Endothelial cell of umbilical vein (primary cell): Measurements from ENCODE around the gene MAJIN. TPM values are rescaled to one million over a fixed set of nuclear protein-coding genes. Genes with fewer than 3 reads are reported as not detected.

Experiments used
- BruUV-seq: library from RNA; stranded (reverse); fragments of 400-500 nt; replicated peaks from 2 replicates; lab custom pipeline; 2021; lab: Mats Ljungman, UMichigan
- CTCF ChIA-PET: fragments of 300-600, 350-600 bp; sonication (Branson Sonifier 250); formaldehyde crosslinking; loops from one replicate; lab custom pipeline; 2021; ENCODE audit warnings: antibody characterized with exemption, inconsistent platforms; lab: Charles Lee
- POLR2A ChIA-PET: fragments of 300-600, 350-600 bp; sonication (Branson Sonifier 250); formaldehyde crosslinking; loops from one replicate; lab custom pipeline; 2021; ENCODE audit warnings: antibody characterized with exemption, inconsistent platforms; lab: Charles Lee
- DNase-seq: peaks from one replicate; pipeline ENCODE4 v3.0.0-alpha.2; 2011; ENCODE audit warnings: low read depth, low spot score
- FAIRE-seq: peaks from 2 replicates; lab custom pipeline; 2011; peaks lifted over from hg19 to GRCh38; lab: Jason Lieb, UNC
- H2AFZ ChIP-seq: 2 replicates; pipeline ENCODE4 v1.6.0; 2012; ENCODE audit warnings: low read depth, low read length, control low read depth, inconsistent platforms
- H3K27ac ChIP-seq: 2 replicates; pipeline ENCODE4 v1.5.1; 2011; ENCODE audit warnings: low read depth, mild to moderate bottlenecking, control low read depth, low read length, moderate library complexity; ENCODE audit not compliant: insufficient read depth
- H3K27me3 ChIP-seq, 2 experiments: 2 replicates each; pipeline versions ENCODE4 v1.6.0 to v1.6.1; 2011; ENCODE audit warnings: low read length in 2 of 2, mixed read lengths in 1 of 2; ENCODE audit not compliant: control insufficient read depth in 2 of 2, insufficient read depth in 2 of 2
- H3K36me3 ChIP-seq, 2 experiments: 2 replicates in 1 of 2; 3 replicates in 1 of 2; pipeline ENCODE4 v1.5.1; 2011; ENCODE audit warnings: low read length in 2 of 2, mild to moderate bottlenecking in 1 of 2, moderate library complexity in 1 of 2; ENCODE audit not compliant: control insufficient read depth in 2 of 2, insufficient read depth in 2 of 2; ENCODE audit errors: extremely low read depth in 1 of 2
- H3K4me1 ChIP-seq: 3 replicates; pipeline ENCODE4 v1.5.1; 2011; ENCODE audit warnings: mild to moderate bottlenecking, low read length; ENCODE audit not compliant: control insufficient read depth, insufficient read depth; ENCODE audit errors: extremely low read depth
- H3K4me2 ChIP-seq: 2 replicates; pipeline ENCODE4 v1.6.1; 2011; ENCODE audit warnings: low read length, control low read depth, mixed read lengths; ENCODE audit not compliant: insufficient read depth
- H3K4me3 ChIP-seq, 3 experiments: fragments of 200-600 bp in 1 of 3; sonication (generic), shearing (Covaris generic) in 1 of 3; replicated peaks in 1 of 3; 2 replicates each; pipeline ENCODE4 v1.5.1; 2011 to 2016; ENCODE audit warnings: control low read depth in 3 of 3, low read length in 3 of 3, mild to moderate bottlenecking in 2 of 3, inconsistent platforms in 1 of 3, low read depth in 1 of 3, moderate library complexity in 1 of 3; ENCODE audit not compliant: insufficient read depth in 1 of 3
- H3K79me2 ChIP-seq: 2 replicates; pipeline ENCODE4 v1.6.0; 2012; ENCODE audit warnings: low read length, inconsistent platforms; ENCODE audit not compliant: control insufficient read depth, insufficient read depth
- H3K9ac ChIP-seq: replicated peaks from 2 replicates; pipeline ENCODE3; 2011; ENCODE audit warnings: low read length, control low read depth; ENCODE audit not compliant: insufficient read depth; ENCODE audit errors: extremely low read depth
- H3K9me1 ChIP-seq: replicated peaks from 3 replicates; pipeline ENCODE4 v1.6.0; 2011; ENCODE audit warnings: mild to moderate bottlenecking, low read length; ENCODE audit not compliant: control insufficient read depth, insufficient read depth; ENCODE audit errors: extremely low read depth
- H3K9me3 ChIP-seq: replicated peaks from 2 replicates; pipeline ENCODE4 v1.5.1; 2012; ENCODE audit warnings: low read length, inconsistent platforms; ENCODE audit not compliant: control insufficient read depth, insufficient read depth
- H4K20me1 ChIP-seq: replicated peaks from 2 replicates; pipeline ENCODE3; 2011; ENCODE audit warnings: mild to moderate bottlenecking, low read length; ENCODE audit not compliant: control insufficient read depth, insufficient read depth; ENCODE audit errors: extremely low read depth
- EZH2 ChIP-seq: IDR thresholded peaks from 2 replicates; pipeline ENCODE4 v1.6.1; 2012; ENCODE audit warnings: borderline replicate concordance, low read depth, mild to moderate bottlenecking, moderate library complexity, low read length, inconsistent platforms; ENCODE audit not compliant: severe bottlenecking
- FOS ChIP-seq: IDR thresholded peaks from 2 replicates; pipeline ENCODE4 v1.6.1; 2011; ENCODE audit warnings: mild to moderate bottlenecking, low read length, moderate library complexity, borderline replicate concordance; ENCODE audit not compliant: insufficient read depth
- GATA2 ChIP-seq: IDR thresholded peaks from 2 replicates; pipeline ENCODE4 v1.7.0; 2011; ENCODE audit warnings: low read depth, mild to moderate bottlenecking, moderate library complexity, mixed read lengths, low read length; ENCODE audit not compliant: insufficient read length, insufficient read depth
- JUN ChIP-seq: IDR thresholded peaks from 2 replicates; pipeline ENCODE4 v1.6.1; 2011; ENCODE audit warnings: borderline replicate concordance, low read depth; ENCODE audit not compliant: insufficient read length, insufficient read depth
- MYC ChIP-seq: IDR thresholded peaks from one replicate; pipeline ENCODE4 v1.6.1; 2011; ENCODE audit warnings: mild to moderate bottlenecking, low read depth, low read length
- POLR2A ChIP-seq: IDR thresholded peaks from 2 replicates; pipeline ENCODE4 v1.6.1; 2012; ENCODE audit warnings: low read depth, mild to moderate bottlenecking, control low read depth, low read length
- POLR2AphosphoS5 ChIP-seq: IDR thresholded peaks from 2 replicates; pipeline ENCODE4 v1.6.1; 2012; ENCODE audit warnings: low read depth, mild to moderate bottlenecking, control low read depth, low read length, moderate library complexity; ENCODE audit not compliant: insufficient read depth
- dilution Hi-C: fragments of 300-500 bp; cut with MboI; formaldehyde crosslinking; loops from one replicate; pipeline ENCODE4 v1.15.0; 2019; ENCODE audit warnings: low sequenced_read_pairs; ENCODE audit not compliant: extremely low pct_ligation_motif_present
- intact Hi-C: fragments of 100-400 bp; cut with micrococcal nuclease; formaldehyde crosslinking; loops from one replicate; pipeline ENCODE4 v1.10.0; 2022
- polyA plus RNA-seq, 4 experiments: library from polyadenylated mRNA; depleted of rRNA in 3 of 4; stranded (reverse) in 3 of 4; unstranded in 1 of 4; fragments of >200 nt; gene quantifications; 2 replicates each; pipeline versions ENCODE4 v1.2.1 to v1.2.3, GENCODE V29; 2011 to 2012; ENCODE audit warnings: missing spikeins in 1 of 4
- total RNA-seq: library from RNA; stranded (reverse); gene quantifications from 2 replicates; pipeline ENCODE4 v1.2.3, GENCODE V29; 2021
- TF ChIP-seq, protein P1 (sequence below), 2 donors: IDR thresholded peaks; 1 replicate in 1 of 2; 2 replicates in 1 of 2; pipeline ENCODE4 v1.5.1; 2011; ENCODE audit warnings: low read length in 2 of 2, mild to moderate bottlenecking in 2 of 2, moderate library complexity in 2 of 2, control low read depth in 1 of 2, inconsistent platforms in 1 of 2, low read depth in 1 of 2; ENCODE audit not compliant: insufficient read depth in 1 of 2; ENCODE audit errors: extremely low read depth in 1 of 2
- TF ChIP-seq, protein P2 (sequence below): IDR thresholded peaks from 2 replicates; pipeline ENCODE4 v1.6.1; 2011; ENCODE audit not compliant: insufficient read depth, insufficient read length

The MAJIN gene
- total and polyA plus RNA-seq, 2 donors (not counting 3 experiments of a cell fraction or from before 2014, with no cell fraction given) = 0.07 TPM; not detected in 1

DNA sequence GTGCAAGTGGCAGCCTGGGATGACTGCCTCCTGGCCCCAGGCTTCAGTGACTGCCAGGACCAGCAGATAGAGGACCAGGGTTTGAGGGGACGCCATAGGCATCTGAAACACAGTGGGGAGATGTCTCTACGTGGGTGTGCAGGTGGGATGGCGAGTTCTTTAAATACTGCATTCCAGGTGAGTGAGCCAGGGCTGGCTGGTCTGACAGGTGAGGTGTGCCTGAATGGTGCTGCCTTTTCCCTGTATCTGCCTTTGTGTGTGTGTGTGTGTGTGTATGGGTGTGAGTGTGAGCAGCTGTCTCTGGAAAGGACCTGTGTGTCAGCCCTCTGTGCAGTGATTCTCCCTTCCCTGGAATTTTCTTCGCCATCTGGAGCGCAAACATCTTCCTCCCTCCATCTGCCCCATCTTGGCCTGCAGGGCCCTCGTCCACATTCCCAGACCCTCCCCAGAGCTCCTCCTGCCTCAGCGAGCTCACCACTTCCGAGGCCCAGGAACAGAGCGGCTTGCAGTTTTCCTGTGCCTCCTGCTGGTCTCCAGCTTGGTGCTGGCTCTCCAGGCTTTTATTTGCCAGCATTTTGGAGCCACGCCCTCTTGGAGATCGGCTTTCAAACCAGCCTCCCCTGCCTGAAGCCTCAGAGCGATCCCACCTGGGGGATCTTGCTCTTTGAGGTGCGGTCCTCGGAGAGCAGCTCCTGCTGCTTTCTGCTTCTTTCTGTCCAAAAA is 36.4 kb downstream of the MAJIN start, which contains the start of gene GPHA2:
TSS of gene GPHA2 (minus strand) at position 535 of the 723 bp plus-strand sequence. CDS start at position 102, 433 bp downstream.
- ChIA-PET POLR2A (no interaction called here), CTCF (interaction anchor here (1.1 to 2.5 kb wide), 3 partner anchors 13 to 61 kb away, joined by 3 to 14 read pairs (median 5); partner anchors contain the start of gene BATF2)
- Histone ChIP-seq H2AFZ (no peak within 1 kb of the TSS), H3K4me3 (no peak within 1 kb of the TSS), H3K9me1 (no peaks in the 10 kb centered on the region), H3K9me3 (no peaks in the 10 kb centered on the region), H3K27me3 (no peaks in the 10 kb centered on the region), H3K4me2 (no peak within 1 kb of the TSS), H3K36me3 (peaks cover 0 to 25% of the 10 kb centered on the region in 2 experiments), H3K4me1 (no peaks in the 10 kb centered on the region), H3K9ac (no peak within 1 kb of the TSS), H3K79me2 (no peaks in the 10 kb centered on the region), H4K20me1 (no peaks in the 10 kb centered on the region), H3K27ac (no peak within 1 kb of the TSS)
- FAIRE-seq = no peak
- intact Hi-C loops (no loop called here), dilution Hi-C loops (no loop called here)
- TF ChIP-seq GATA2 (no peak), EZH2 (no peak), JUN (no peak), FOS (no peak), MYC (no peak), POLR2AphosphoS5 (no peak), POLR2A (no peak)
- TF ChIP-seq, protein P1, sequence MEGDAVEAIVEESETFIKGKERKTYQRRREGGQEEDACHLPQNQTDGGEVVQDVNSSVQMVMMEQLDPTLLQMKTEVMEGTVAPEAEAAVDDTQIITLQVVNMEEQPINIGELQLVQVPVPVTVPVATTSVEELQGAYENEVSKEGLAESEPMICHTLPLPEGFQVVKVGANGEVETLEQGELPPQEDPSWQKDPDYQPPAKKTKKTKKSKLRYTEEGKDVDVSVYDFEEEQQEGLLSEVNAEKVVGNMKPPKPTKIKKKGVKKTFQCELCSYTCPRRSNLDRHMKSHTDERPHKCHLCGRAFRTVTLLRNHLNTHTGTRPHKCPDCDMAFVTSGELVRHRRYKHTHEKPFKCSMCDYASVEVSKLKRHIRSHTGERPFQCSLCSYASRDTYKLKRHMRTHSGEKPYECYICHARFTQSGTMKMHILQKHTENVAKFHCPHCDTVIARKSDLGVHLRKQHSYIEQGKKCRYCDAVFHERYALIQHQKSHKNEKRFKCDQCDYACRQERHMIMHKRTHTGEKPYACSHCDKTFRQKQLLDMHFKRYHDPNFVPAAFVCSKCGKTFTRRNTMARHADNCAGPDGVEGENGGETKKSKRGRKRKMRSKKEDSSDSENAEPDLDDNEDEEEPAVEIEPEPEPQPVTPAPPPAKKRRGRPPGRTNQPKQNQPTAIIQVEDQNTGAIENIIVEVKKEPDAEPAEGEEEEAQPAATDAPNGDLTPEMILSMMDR (IDR thresholded peaks at IDR 0.05; ENCODE audit: extremely low read depth in 1 of 2, insufficient read depth in 1 of 2, low read depth in 1 of 2, low read length in 2 of 2) = no peak
- TF ChIP-seq, protein P2, sequence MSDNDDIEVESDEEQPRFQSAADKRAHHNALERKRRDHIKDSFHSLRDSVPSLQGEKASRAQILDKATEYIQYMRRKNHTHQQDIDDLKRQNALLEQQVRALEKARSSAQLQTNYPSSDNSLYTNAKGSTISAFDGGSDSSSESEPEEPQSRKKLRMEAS = no peak
- DNase-seq = no peak
- no TSS peak for BruUV-seq
